DND-41 (cell line): ENCODE results near the gene TMEM97.

Experiments used
- ATAC-seq: fragments of 200-7000 bp; cut with Tn5 transposase; 3 replicates; pipeline ENCODE4 v1.9.1; 2021; ENCODE audit warnings: low read depth; ENCODE audit not compliant: insufficient read depth
- DNase-seq: peaks from one replicate; pipeline ENCODE4 v3.0.0-alpha.2; 2020
- H2AFZ ChIP-seq: 2 replicates; pipeline ENCODE4 v1.6.0; 2012; ENCODE audit warnings: low read depth, low read length
- H3K27ac ChIP-seq: 2 replicates; pipeline ENCODE4 v1.5.1; 2012; ENCODE audit warnings: low read length, inconsistent platforms
- H3K27me3 ChIP-seq: fragments of 200-600 bp; sonication (generic); 2 replicates; pipeline ENCODE4 v1.6.0; 2012; ENCODE audit warnings: low read length, mild to moderate bottlenecking, inconsistent platforms; ENCODE audit not compliant: insufficient read depth, poor library complexity
- H3K36me3 ChIP-seq: 2 replicates; pipeline ENCODE4 v1.5.1; 2012; ENCODE audit warnings: low read length, inconsistent platforms; ENCODE audit not compliant: insufficient read depth
- H3K4me1 ChIP-seq: 2 replicates; pipeline ENCODE4 v1.5.1; 2012; ENCODE audit warnings: mild to moderate bottlenecking, low read length; ENCODE audit not compliant: insufficient read depth
- H3K4me2 ChIP-seq: 2 replicates; pipeline ENCODE4 v1.6.0; 2012; ENCODE audit warnings: mild to moderate bottlenecking, moderate library complexity, low read length, inconsistent platforms; ENCODE audit not compliant: insufficient read depth
- H3K4me3 ChIP-seq, 2 experiments: fragments of 200-600 bp in 1 of 2; shearing (Covaris generic) in 1 of 2; 2 replicates each; pipeline ENCODE4 v1.5.1; 2012 to 2016; ENCODE audit warnings: inconsistent platforms in 2 of 2, low read length in 2 of 2, mild to moderate bottlenecking in 2 of 2, low read depth in 1 of 2, moderate library complexity in 1 of 2
- H3K79me2 ChIP-seq: 2 replicates; pipeline ENCODE4 v1.6.0; 2012; ENCODE audit warnings: low read length, inconsistent platforms; ENCODE audit not compliant: insufficient read depth
- H3K9ac ChIP-seq: 2 replicates; pipeline ENCODE4 v1.6.0; 2012; ENCODE audit warnings: low read depth, mild to moderate bottlenecking, inconsistent platforms, low read length, moderate library complexity
- H3K9me3 ChIP-seq: 2 replicates; pipeline ENCODE4 v1.5.1; 2012; ENCODE audit warnings: low read length, moderate library complexity, mild to moderate bottlenecking, inconsistent platforms; ENCODE audit not compliant: insufficient read depth, severe bottlenecking
- H4K20me1 ChIP-seq: 2 replicates; pipeline ENCODE4 v1.6.0; 2012; ENCODE audit warnings: low read length; ENCODE audit not compliant: insufficient read depth
- CTCF ChIP-seq: IDR thresholded peaks from 2 replicates; pipeline ENCODE4 v1.5.1; 2012; ENCODE audit warnings: borderline replicate concordance, low read length, moderate library complexity, mild to moderate bottlenecking; ENCODE audit not compliant: poor library complexity, severe bottlenecking; ENCODE audit errors: extremely low read depth
- EZH2 ChIP-seq: IDR thresholded peaks from 3 replicates; pipeline ENCODE4 v1.6.1; 2012; ENCODE audit warnings: borderline replicate concordance, low read depth, mild to moderate bottlenecking, moderate library complexity, low read length, inconsistent platforms; ENCODE audit not compliant: severe bottlenecking

Gene TMEM97

GRCh38 chr17:28346199-28346580 lies 27.2 kb downstream of the TMEM97 start:
- TF ChIP-seq EZH2 (no peak), CTCF (no peak)
- no peak for ATAC-seq
- Histone ChIP-seq H2AFZ (no peak overlapping the region), H3K9me3 (no peaks in the 10 kb centered on the region), H3K36me3 (peaks cover 95% of the 10 kb centered on the region), H3K4me3 (no peak overlapping the region), H3K27me3 (no peaks in the 10 kb centered on the region), H3K27ac (no peak overlapping the region), H4K20me1 (peaks cover 21% of the 10 kb centered on the region; the same call in 1 of the 2 replicates), H3K4me2 (no peak overlapping the region), H3K9ac (no peak overlapping the region), H3K79me2 (no peaks in the 10 kb centered on the region), H3K4me1 (no peaks in the 10 kb centered on the region)
- DNase-seq: no peak

- Histone ChIP-seq H3K36me3 (peaks cover 95% of the 10 kb centered on the region), H4K20me1 (peaks cover 21% of the 10 kb centered on the region; the same call in 1 of the 2 replicates), H3K9ac (no peak overlapping the region), H3K27ac (no peak overlapping the region), H2AFZ (no peak overlapping the region), H3K4me1 (no peaks in the 10 kb centered on the region), H3K4me2 (no peak overlapping the region), H3K4me3 (no peak overlapping the region), H3K27me3 (no peaks in the 10 kb centered on the region), H3K9me3 (no peaks in the 10 kb centered on the region), H3K79me2 (no peaks in the 10 kb centered on the region)
- DNase-seq (no peak), ATAC-seq (no peak)
- TF ChIP-seq CTCF: peak; percentile 24
- TF ChIP-seq EZH2: no peak
Measured at GRCh38 chr17:28346746-28347246, 27.8 kb downstream of the TMEM97 start.

- Histone ChIP-seq H3K27ac (no peak overlapping the region), H3K36me3 (peaks cover 93% of the 10 kb centered on the region), H3K9ac (no peak overlapping the region), H2AFZ (no peak overlapping the region), H3K4me2 (no peak overlapping the region), H3K9me3 (no peaks in the 10 kb centered on the region), H3K4me1 (no peaks in the 10 kb centered on the region), H3K27me3 (no peaks in the 10 kb centered on the region), H4K20me1 (peaks cover 20% of the 10 kb centered on the region; the same call in 1 of the 2 replicates), H3K79me2 (no peaks in the 10 kb centered on the region), H3K4me3 (no peak overlapping the region)
- ATAC-seq: no peak
- TF ChIP-seq EZH2: no peak
- TF ChIP-seq CTCF: no peak
- DNase-seq: no peak
Measured at GRCh38 chr17:28347261-28347891, 28.4 kb downstream of the TMEM97 start.

- ATAC-seq: no peak
- Histone ChIP-seq H4K20me1 (peaks cover 15% of the 10 kb centered on the region; the same call in 1 of the 2 replicates), H3K9ac (no peak overlapping the region), H3K36me3 (peaks cover 93% of the 10 kb centered on the region), H3K27ac (no peak overlapping the region), H3K4me2 (no peak overlapping the region), H2AFZ (no peak overlapping the region), H3K4me1 (no peaks in the 10 kb centered on the region), H3K9me3 (no peaks in the 10 kb centered on the region), H3K79me2 (no peaks in the 10 kb centered on the region; the same call in 1 of the 2 replicates), H3K27me3 (no peaks in the 10 kb centered on the region), H3K4me3 (no peak overlapping the region)
- DNase-seq: no peak
- no peak for TF ChIP-seq EZH2
- no peak for TF ChIP-seq CTCF
Measured at GRCh38 chr17:28348979-28349378, 30.0 kb downstream of the TMEM97 start.
